ENCODE results near the gene RNF34.

GRCh38 chr12:121427556-121428050, 27.7 kb downstream of the RNF34 start:
- TF ChIP-seq CTCF (IDR thresholded peaks at IDR 0.05; ENCODE audit: extremely low read depth in 1 of 2, insufficient read depth in 1 of 2, low read depth in 1 of 2, low read length in 2 of 2) = no peak
- TF ChIP-seq EZH2 (IDR thresholded peaks at IDR 0.05; ENCODE audit: borderline replicate concordance, low read depth, low read length, severe bottlenecking) = no peak
- TF ChIP-seq POLR2A (IDR thresholded peaks at IDR 0.05; ENCODE audit: low read depth, low read length) = no peak
- TF ChIP-seq, protein P1, sequence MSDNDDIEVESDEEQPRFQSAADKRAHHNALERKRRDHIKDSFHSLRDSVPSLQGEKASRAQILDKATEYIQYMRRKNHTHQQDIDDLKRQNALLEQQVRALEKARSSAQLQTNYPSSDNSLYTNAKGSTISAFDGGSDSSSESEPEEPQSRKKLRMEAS (IDR thresholded peaks at IDR 0.05; ENCODE audit: insufficient read depth, insufficient read length) = no peak
- no peak for TF ChIP-seq JUN (IDR thresholded peaks at IDR 0.05; ENCODE audit: borderline replicate concordance, insufficient read depth, insufficient read length, low read depth)
- TF ChIP-seq FOS (IDR thresholded peaks at IDR 0.05; ENCODE audit: borderline replicate concordance, insufficient read depth, low read length) = no peak

Data from endothelial cell of umbilical vein (primary cell).